Measurements from ENCODE around the gene SLC7A7. TPM values are rescaled to one million over a fixed set of nuclear protein-coding genes. Genes with fewer than 3 reads are reported as not detected.
A peak's percentile ranks its signal among the peaks of the same experiment; 100 is the strongest.

SLC7A7 gene
- total and polyA plus RNA-seq, 9 of the 15 experiments (the other 6 are each of a cell fraction or from before 2014, with no cell fraction given): 0.07 to 0.68 (median 0.41) TPM

- TF ChIP-seq, protein P1, sequence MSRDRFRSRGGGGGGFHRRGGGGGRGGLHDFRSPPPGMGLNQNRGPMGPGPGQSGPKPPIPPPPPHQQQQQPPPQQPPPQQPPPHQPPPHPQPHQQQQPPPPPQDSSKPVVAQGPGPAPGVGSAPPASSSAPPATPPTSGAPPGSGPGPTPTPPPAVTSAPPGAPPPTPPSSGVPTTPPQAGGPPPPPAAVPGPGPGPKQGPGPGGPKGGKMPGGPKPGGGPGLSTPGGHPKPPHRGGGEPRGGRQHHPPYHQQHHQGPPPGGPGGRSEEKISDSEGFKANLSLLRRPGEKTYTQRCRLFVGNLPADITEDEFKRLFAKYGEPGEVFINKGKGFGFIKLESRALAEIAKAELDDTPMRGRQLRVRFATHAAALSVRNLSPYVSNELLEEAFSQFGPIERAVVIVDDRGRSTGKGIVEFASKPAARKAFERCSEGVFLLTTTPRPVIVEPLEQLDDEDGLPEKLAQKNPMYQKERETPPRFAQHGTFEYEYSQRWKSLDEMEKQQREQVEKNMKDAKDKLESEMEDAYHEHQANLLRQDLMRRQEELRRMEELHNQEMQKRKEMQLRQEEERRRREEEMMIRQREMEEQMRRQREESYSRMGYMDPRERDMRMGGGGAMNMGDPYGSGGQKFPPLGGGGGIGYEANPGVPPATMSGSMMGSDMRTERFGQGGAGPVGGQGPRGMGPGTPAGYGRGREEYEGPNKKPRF (IDR thresholded peaks at IDR 0.05; ENCODE audit: low read depth, low read length): no peak
- TF ChIP-seq ARID4B (CRISPR knock-in tag; IDR thresholded peaks at IDR 0.05) (0 out of 2 replicates have a peak, but pooled peaks have one; percentile 49), ZKSCAN1 (IDR thresholded peaks at IDR 0.05; ENCODE audit: low read depth, low read length) (peak; percentile 17; the same call in 1 of the 2 replicates), RCOR1 (IDR thresholded peaks at IDR 0.05; ENCODE audit: borderline replicate concordance in 1 of 2, low read depth in 2 of 2, low read length in 2 of 2) (no peak; a peak in 1 of 4 replicates), MYNN (IDR thresholded peaks at IDR 0.05) (peak; percentile 20), MYNN (CRISPR knock-in tag; IDR thresholded peaks at IDR 0.05) (no peak), ZNF740 (CRISPR knock-in tag; IDR thresholded peaks at IDR 0.05) (peak; percentile 68), ZNF740 (tag; IDR thresholded peaks at IDR 0.05) (no peak), ZBTB7A (IDR thresholded peaks at IDR 0.05; ENCODE audit: borderline replicate concordance, control insufficient read depth, low read depth, low read length) (peak; percentile 30; the same call in 1 of the 2 replicates), FOXK2 (conservative IDR thresholded peaks at IDR 0.05 in 1 of 2, IDR thresholded peaks at IDR 0.05 in 1 of 2; ENCODE audit: low read depth in 2 of 2) (peak in 1 of 2 experiments; percentile 50; a peak in 2 of 4 replicates), ESRRB (CRISPR knock-in tag; IDR thresholded peaks at IDR 0.05; ENCODE audit: borderline replicate concordance) (no peak), IRF1 (CRISPR knock-in tag; IDR thresholded peaks at IDR 0.05; ENCODE audit: borderline replicate concordance) (no peak)
- TF ChIP-seq, protein P2, sequence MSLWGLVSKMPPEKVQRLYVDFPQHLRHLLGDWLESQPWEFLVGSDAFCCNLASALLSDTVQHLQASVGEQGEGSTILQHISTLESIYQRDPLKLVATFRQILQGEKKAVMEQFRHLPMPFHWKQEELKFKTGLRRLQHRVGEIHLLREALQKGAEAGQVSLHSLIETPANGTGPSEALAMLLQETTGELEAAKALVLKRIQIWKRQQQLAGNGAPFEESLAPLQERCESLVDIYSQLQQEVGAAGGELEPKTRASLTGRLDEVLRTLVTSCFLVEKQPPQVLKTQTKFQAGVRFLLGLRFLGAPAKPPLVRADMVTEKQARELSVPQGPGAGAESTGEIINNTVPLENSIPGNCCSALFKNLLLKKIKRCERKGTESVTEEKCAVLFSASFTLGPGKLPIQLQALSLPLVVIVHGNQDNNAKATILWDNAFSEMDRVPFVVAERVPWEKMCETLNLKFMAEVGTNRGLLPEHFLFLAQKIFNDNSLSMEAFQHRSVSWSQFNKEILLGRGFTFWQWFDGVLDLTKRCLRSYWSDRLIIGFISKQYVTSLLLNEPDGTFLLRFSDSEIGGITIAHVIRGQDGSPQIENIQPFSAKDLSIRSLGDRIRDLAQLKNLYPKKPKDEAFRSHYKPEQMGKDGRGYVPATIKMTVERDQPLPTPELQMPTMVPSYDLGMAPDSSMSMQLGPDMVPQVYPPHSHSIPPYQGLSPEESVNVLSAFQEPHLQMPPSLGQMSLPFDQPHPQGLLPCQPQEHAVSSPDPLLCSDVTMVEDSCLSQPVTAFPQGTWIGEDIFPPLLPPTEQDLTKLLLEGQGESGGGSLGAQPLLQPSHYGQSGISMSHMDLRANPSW (CRISPR knock-in tag; IDR thresholded peaks at IDR 0.05): peak; percentile 79; the same call in 1 of the 2 replicates
Observed at GRCh38 chr14:22852940-22853767, 37.9 kb upstream of the SLC7A7 start (continued).
